CD8-positive, alpha-beta memory T cell (primary cell): ENCODE results near the gene SMIM20. TPM values are rescaled to one million over a fixed set of nuclear protein-coding genes. Genes with fewer than 3 reads are reported as not detected.

ENCODE experiments used
- CTCF ChIA-PET: fragments of 350-600 bp; sonication (Branson Sonifier 250); formaldehyde crosslinking; loops from one replicate; lab custom pipeline; 2021; ENCODE audit warnings: antibody characterized with exemption; lab: Charles Lee
- POLR2A ChIA-PET: fragments of 350-600 bp; sonication (Branson Sonifier 250); formaldehyde crosslinking; loops from one replicate; lab custom pipeline; 2021; ENCODE audit warnings: antibody characterized with exemption; lab: Charles Lee
- DNase-seq, 5 donors: peaks; one replicate each; pipeline versions ENCODE4 v3.0.0 to v3.0.0-alpha.2; 2020 to 2022; ENCODE audit warnings: mixed read lengths in 1 of 5
- H3K27ac ChIP-seq: one replicate; pipeline ENCODE4 v1.7.0; 2013; ENCODE audit warnings: low read depth, mild to moderate bottlenecking, low read length, moderate library complexity
- H3K27me3 ChIP-seq: 2 replicates; pipeline ENCODE4 v1.7.0; 2013; ENCODE audit warnings: low read length, mild to moderate bottlenecking; ENCODE audit not compliant: insufficient read depth, poor library complexity, severe bottlenecking
- H3K36me3 ChIP-seq: 2 replicates; pipeline ENCODE4 v1.7.0; 2013; ENCODE audit warnings: mild to moderate bottlenecking, low read length, moderate library complexity; ENCODE audit not compliant: insufficient read depth
- H3K4me1 ChIP-seq: 2 replicates; pipeline ENCODE4 v1.7.0; 2013; ENCODE audit warnings: mild to moderate bottlenecking, low read length, moderate library complexity; ENCODE audit not compliant: insufficient read depth
- H3K4me3 ChIP-seq: 2 replicates; pipeline ENCODE4 v1.7.0; 2013; ENCODE audit warnings: mild to moderate bottlenecking, low read length
- H3K9me3 ChIP-seq: 2 replicates; pipeline ENCODE4 v1.7.0; 2013; ENCODE audit warnings: mild to moderate bottlenecking, low read length
- H3K27ac Mint-ChIP-seq, 8 donors: one replicate each; pipeline ENCODE4 v1.8.0; 2020 to 2021; ENCODE audit warnings: mixed read lengths in 8 of 8, mild to moderate bottlenecking in 6 of 8, inconsistent platforms in 3 of 8, moderate library complexity in 3 of 8
- H3K27me3 Mint-ChIP-seq, 2 donors: one replicate each; pipeline ENCODE4 v1.8.0; 2020 to 2021; ENCODE audit warnings: mixed read lengths in 2 of 2, mild to moderate bottlenecking in 1 of 2, moderate library complexity in 1 of 2
- H3K36me3 Mint-ChIP-seq, 3 donors: one replicate each; pipeline ENCODE4 v1.8.0; 2020 to 2021; ENCODE audit warnings: mixed read lengths in 3 of 3, inconsistent platforms in 1 of 3, mild to moderate bottlenecking in 1 of 3
- H3K4me1 Mint-ChIP-seq, 3 donors: one replicate each; pipeline ENCODE4 v1.8.0; 2020 to 2021; ENCODE audit warnings: mixed read lengths in 3 of 3, inconsistent platforms in 1 of 3, mild to moderate bottlenecking in 1 of 3
- H3K4me3 Mint-ChIP-seq, 7 donors: one replicate each; pipeline ENCODE4 v1.8.0; 2020 to 2021; ENCODE audit warnings: mixed read lengths in 7 of 7, mild to moderate bottlenecking in 6 of 7, moderate library complexity in 4 of 7, inconsistent platforms in 2 of 7
- H3K9me3 Mint-ChIP-seq, 5 donors: one replicate each; pipeline ENCODE4 v1.8.0; 2020 to 2022; ENCODE audit warnings: mixed read lengths in 5 of 5, mild to moderate bottlenecking in 3 of 5, moderate library complexity in 2 of 5, inconsistent platforms in 1 of 5
- polyA plus RNA-seq: library from polyadenylated mRNA; unstranded; fragments of 300-500 nt; fragmentation: Illumina TruSeq; gene quantifications from one replicate; pipeline ENCODE4 v1.2.3, GENCODE V29; 2021
- total RNA-seq, 2 experiments: library from RNA; stranded (reverse); gene quantifications; one replicate each; pipeline ENCODE4 v1.2.3, GENCODE V29; 2021

The SMIM20 gene
- total and polyA plus RNA-seq, 3 experiments from 2014 or later: 25.1 to 47.3 (median 28.5) TPM

- Histone ChIP-seq H3K27me3 (no peaks in the 10 kb centered on the region), H3K9me3 (no peaks in the 10 kb centered on the region), H3K27ac (no peak overlapping the region), H3K4me3 (no peak overlapping the region), H3K4me1 (no peaks in the 10 kb centered on the region), H3K36me3 (no peaks in the 10 kb centered on the region)
- H3K27me3 Mint-ChIP-seq: peaks cover 0 to 4% of the 10 kb centered on the region in 2 donors
- peaks cover 0 to 5% (median 5%) of the 10 kb centered on the region in 3 donors for H3K36me3 Mint-ChIP-seq
- CTCF ChIA-PET: no interaction called here
- POLR2A ChIA-PET: no interaction called here
- peaks cover 0 to 3% (median 0%) of the 10 kb centered on the region in 5 donors for H3K9me3 Mint-ChIP-seq
- H3K4me3 Mint-ChIP-seq: no peak overlapping the region
- no peak overlapping the region for H3K27ac Mint-ChIP-seq
- DNase-seq: no peak
- no peaks in the 10 kb centered on the region for H3K4me1 Mint-ChIP-seq
Observed at GRCh38 chr4:25883565-25883964, 30.5 kb upstream of the SMIM20 start.

GRCh38 chr4:25884031-25884782 is 29.8 kb upstream of the SMIM20 start:
- Mint-ChIP-seq H3K27me3 (peaks cover 0 to 1% of the 10 kb centered on the region in 2 donors), H3K4me1 (no peaks in the 10 kb centered on the region), H3K27ac (no peak overlapping the region), H3K36me3 (peaks cover 0 to 5% (median 5%) of the 10 kb centered on the region in 3 donors), H3K4me3 (no peak overlapping the region), H3K9me3 (peaks cover 0 to 3% (median 0%) of the 10 kb centered on the region in 5 donors)
- no peaks in the 10 kb centered on the region for H3K4me1 ChIP-seq
- ChIA-PET CTCF (no interaction called here), POLR2A (no interaction called here)
- H3K27me3 ChIP-seq: no peaks in the 10 kb centered on the region
- no peak overlapping the region for H3K4me3 ChIP-seq
- no peaks in the 10 kb centered on the region for H3K9me3 ChIP-seq
- DNase-seq: no peak
- H3K27ac ChIP-seq: no peak overlapping the region
- no peaks in the 10 kb centered on the region for H3K36me3 ChIP-seq

GRCh38 chr4:25888781-25889180 is 25.2 kb upstream of the SMIM20 start:
- Mint-ChIP-seq H3K9me3 (no peaks in the 10 kb centered on the region), H3K4me3 (no peak overlapping the region), H3K27ac (peak overlapping the region in 1 of 8 donors; percentile 30), H3K36me3 (peaks cover 0 to 5% (median 0%) of the 10 kb centered on the region in 3 donors), H3K4me1 (no peaks in the 10 kb centered on the region), H3K27me3 (peaks cover 0 to 6% of the 10 kb centered on the region in 2 donors)
- Histone ChIP-seq H3K4me3 (no peak overlapping the region), H3K27ac (no peak overlapping the region), H3K36me3 (no peaks in the 10 kb centered on the region), H3K9me3 (no peaks in the 10 kb centered on the region), H3K27me3 (no peaks in the 10 kb centered on the region), H3K4me1 (no peaks in the 10 kb centered on the region)
- DNase-seq: no peak
- ChIA-PET POLR2A (no interaction called here), CTCF (no interaction called here)

- no peaks in the 10 kb centered on the region for H3K4me1 ChIP-seq
- no peak for DNase-seq
- no peak overlapping the region for H3K27ac ChIP-seq
- H3K27me3 Mint-ChIP-seq: peaks cover 0 to 6% of the 10 kb centered on the region in 2 donors
- H3K9me3 Mint-ChIP-seq: no peaks in the 10 kb centered on the region
- CTCF ChIA-PET: no interaction called here
- H3K4me3 Mint-ChIP-seq: no peak overlapping the region
- no peak overlapping the region for H3K27ac Mint-ChIP-seq
- no peaks in the 10 kb centered on the region for H3K36me3 ChIP-seq
- no peaks in the 10 kb centered on the region for H3K9me3 ChIP-seq
- no peaks in the 10 kb centered on the region for H3K4me1 Mint-ChIP-seq
- peaks cover 0 to 5% (median 0%) of the 10 kb centered on the region in 3 donors for H3K36me3 Mint-ChIP-seq
- no peak overlapping the region for H3K4me3 ChIP-seq
- no peaks in the 10 kb centered on the region for H3K27me3 ChIP-seq
- POLR2A ChIA-PET: no interaction called here
Observed at GRCh38 chr4:25889589-25890503, 24.2 kb upstream of the SMIM20 start.

- no peak overlapping the region for H3K27ac ChIP-seq
- no peaks in the 10 kb centered on the region for H3K4me1 Mint-ChIP-seq
- DNase-seq: no peak
- H3K27me3 ChIP-seq: no peaks in the 10 kb centered on the region
- ChIA-PET POLR2A (no interaction called here), CTCF (no interaction called here)
- no peaks in the 10 kb centered on the region for H3K36me3 ChIP-seq
- no peaks in the 10 kb centered on the region for H3K9me3 Mint-ChIP-seq
- H3K4me3 ChIP-seq: no peak overlapping the region
- no peaks in the 10 kb centered on the region for H3K9me3 ChIP-seq
- H3K4me1 ChIP-seq: no peaks in the 10 kb centered on the region
- H3K4me3 Mint-ChIP-seq: no peak overlapping the region
- H3K27me3 Mint-ChIP-seq: peaks cover 0 to 6% of the 10 kb centered on the region in 2 donors
- H3K36me3 Mint-ChIP-seq: peaks cover 0 to 5% (median 0%) of the 10 kb centered on the region in 3 donors
- H3K27ac Mint-ChIP-seq: peak overlapping the region in 1 of 8 donors; percentile 62
Observed at GRCh38 chr4:25890571-25891485, 23.2 kb upstream of the SMIM20 start.

GRCh38 chr4:25892796-25893195 is 21.2 kb upstream of the SMIM20 start:
- Mint-ChIP-seq H3K27me3 (peaks cover 0 to 6% of the 10 kb centered on the region in 2 donors), H3K27ac (no peak overlapping the region), H3K4me1 (no peaks in the 10 kb centered on the region), H3K9me3 (no peaks in the 10 kb centered on the region), H3K4me3 (no peak overlapping the region), H3K36me3 (no peaks in the 10 kb centered on the region)
- ChIA-PET POLR2A (no interaction called here), CTCF (interaction anchor here (1.0 kb wide), 1 partner anchor 426 kb away, joined by 3 read pairs; no protein-coding TSS in a partner anchor)
- no peak for DNase-seq
- H3K27ac ChIP-seq: no peak overlapping the region
- no peaks in the 10 kb centered on the region for H3K9me3 ChIP-seq
- H3K4me3 ChIP-seq: no peak overlapping the region
- H3K27me3 ChIP-seq: no peaks in the 10 kb centered on the region
- H3K36me3 ChIP-seq: no peaks in the 10 kb centered on the region
- H3K4me1 ChIP-seq: no peaks in the 10 kb centered on the region

GRCh38 chr4:25896776-25897539 is 17.1 kb upstream of the SMIM20 start:
- no peaks in the 10 kb centered on the region for H3K9me3 Mint-ChIP-seq
- ChIA-PET POLR2A (no interaction called here), CTCF (interaction anchor here (1.5 kb wide), 1 partner anchor 13 kb away, joined by 3 read pairs; no protein-coding TSS in a partner anchor)
- no peaks in the 10 kb centered on the region for H3K4me1 ChIP-seq
- no peak overlapping the region for H3K27ac Mint-ChIP-seq
- H3K36me3 Mint-ChIP-seq: no peaks in the 10 kb centered on the region
- no peak overlapping the region for H3K4me3 ChIP-seq
- no peak overlapping the region for H3K27ac ChIP-seq
- no peak for DNase-seq
- no peaks in the 10 kb centered on the region for H3K9me3 ChIP-seq
- no peaks in the 10 kb centered on the region for H3K27me3 Mint-ChIP-seq
- H3K36me3 ChIP-seq: no peaks in the 10 kb centered on the region
- H3K27me3 ChIP-seq: no peaks in the 10 kb centered on the region
- H3K4me1 Mint-ChIP-seq: no peaks in the 10 kb centered on the region
- H3K4me3 Mint-ChIP-seq: no peak overlapping the region
